LNCAP (cell line): ENCODE data around the gene TAB2.

Experiments used
- TF ChIP-seq, protein P1 (sequence below): fragments of 450-650 bp; IDR thresholded peaks from 2 replicates; pipeline ENCODE4 v1.5.1; 2017; ENCODE audit warnings: mild to moderate bottlenecking

Gene TAB2

GRCh38 chr6:149336609-149336928 is 19.1 kb downstream of the TAB2 start:
- TF ChIP-seq, protein P1, sequence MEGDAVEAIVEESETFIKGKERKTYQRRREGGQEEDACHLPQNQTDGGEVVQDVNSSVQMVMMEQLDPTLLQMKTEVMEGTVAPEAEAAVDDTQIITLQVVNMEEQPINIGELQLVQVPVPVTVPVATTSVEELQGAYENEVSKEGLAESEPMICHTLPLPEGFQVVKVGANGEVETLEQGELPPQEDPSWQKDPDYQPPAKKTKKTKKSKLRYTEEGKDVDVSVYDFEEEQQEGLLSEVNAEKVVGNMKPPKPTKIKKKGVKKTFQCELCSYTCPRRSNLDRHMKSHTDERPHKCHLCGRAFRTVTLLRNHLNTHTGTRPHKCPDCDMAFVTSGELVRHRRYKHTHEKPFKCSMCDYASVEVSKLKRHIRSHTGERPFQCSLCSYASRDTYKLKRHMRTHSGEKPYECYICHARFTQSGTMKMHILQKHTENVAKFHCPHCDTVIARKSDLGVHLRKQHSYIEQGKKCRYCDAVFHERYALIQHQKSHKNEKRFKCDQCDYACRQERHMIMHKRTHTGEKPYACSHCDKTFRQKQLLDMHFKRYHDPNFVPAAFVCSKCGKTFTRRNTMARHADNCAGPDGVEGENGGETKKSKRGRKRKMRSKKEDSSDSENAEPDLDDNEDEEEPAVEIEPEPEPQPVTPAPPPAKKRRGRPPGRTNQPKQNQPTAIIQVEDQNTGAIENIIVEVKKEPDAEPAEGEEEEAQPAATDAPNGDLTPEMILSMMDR, result no peak

DNA sequence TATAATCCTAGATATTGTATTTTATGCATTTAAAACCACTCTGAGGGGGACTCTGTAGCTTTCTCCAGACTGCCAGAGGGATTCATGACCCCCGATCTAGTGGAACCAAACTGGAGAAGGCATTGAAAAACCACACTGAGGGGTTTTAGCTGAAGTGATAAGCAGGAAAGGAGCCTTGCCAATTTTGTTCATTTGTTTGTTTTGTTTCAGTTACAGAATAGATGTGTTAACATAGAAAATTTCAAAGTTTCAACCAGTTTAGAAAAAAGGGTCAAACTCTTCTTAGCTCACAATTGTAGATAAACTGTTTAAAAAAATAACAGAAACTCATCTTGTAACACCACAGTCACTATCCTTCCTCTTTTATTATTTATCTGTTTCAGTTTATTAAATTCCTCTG is 19.8 kb downstream of the TAB2 start:
- TF ChIP-seq, protein P1, result no peak

DNA sequence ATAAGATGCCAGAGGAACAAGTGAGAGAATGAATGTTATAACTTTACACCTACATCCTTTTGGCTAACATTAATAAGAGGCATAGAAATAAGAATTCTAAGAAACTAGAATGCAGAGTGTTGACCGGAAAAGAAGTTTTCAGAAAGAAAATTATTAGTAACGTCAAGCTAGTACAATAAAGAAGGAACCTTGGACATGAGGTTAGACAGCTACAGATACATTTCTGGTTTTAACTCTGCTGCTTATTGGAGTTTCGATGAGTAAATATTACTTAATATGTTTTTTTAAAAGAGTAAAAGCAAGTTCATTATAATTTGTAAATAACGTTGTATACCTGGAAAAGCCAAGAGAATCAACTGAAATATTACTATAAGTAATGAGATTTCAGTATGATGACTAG is 22.7 kb downstream of the TAB2 start:
- TF ChIP-seq, protein P1, result no peak

DNA sequence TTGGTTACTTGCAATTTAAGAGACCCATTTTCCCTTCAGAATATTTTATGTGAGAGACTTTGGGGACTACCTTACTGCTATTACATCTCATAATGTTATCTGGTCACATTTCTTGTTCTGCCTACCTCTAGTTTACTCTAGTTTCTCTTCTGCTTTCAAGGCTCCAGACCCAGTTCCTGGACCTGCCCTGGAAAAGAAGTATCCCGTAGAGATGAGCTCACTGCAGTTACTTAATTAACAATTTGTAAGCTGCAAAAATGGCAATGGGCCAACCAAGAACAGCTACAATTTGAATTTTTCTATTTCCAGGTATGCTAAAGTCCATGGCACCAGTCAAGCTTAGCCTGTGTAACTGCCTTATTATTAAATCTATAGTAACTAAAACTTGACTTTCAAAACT is 25.0 kb downstream of the TAB2 start:
- TF ChIP-seq, protein P1, result no peak

- TF ChIP-seq, protein P1, result no peak
Observed at GRCh38 chr6:149343501-149343900, 26.0 kb downstream of the TAB2 start.

- TF ChIP-seq, protein P1, result no peak
Observed at GRCh38 chr6:149346078-149346477, 28.6 kb downstream of the TAB2 start.

DNA sequence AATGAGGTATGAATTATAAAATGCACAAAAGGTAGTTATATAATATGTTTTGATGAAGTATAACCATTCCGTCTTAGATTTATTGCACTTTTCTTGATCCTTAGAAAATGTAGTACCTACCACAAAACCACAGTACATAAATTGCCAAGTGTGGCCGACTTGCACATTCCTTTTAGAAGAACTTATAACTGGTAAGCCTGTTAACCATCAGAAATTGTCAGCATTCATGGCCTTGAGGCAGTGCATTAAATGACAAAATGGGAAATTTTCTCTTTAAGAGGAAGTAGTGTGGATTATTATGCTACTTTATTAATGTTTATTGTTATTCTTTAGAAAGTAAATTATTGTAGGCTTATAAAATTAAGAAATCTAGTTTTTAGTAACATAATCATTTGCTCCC is 29.6 kb downstream of the TAB2 start:
- TF ChIP-seq, protein P1, result no peak

GRCh38 chr6:149354009-149354408 is 36.5 kb downstream of the TAB2 start:
- TF ChIP-seq, protein P1, result no peak
